Coronary artery (tissue), 2 donors: ENCODE results near the gene WDR43.

Experiments
- DNase-seq: peaks from one replicate; pipeline ENCODE4 v3.0.0-alpha.2; 2017; ENCODE audit warnings: low spot score
- H3K27ac ChIP-seq, 2 donors: fragments of 200-600 bp; sonication (generic); one replicate each; pipeline ENCODE4 v1.5.1; 2016 to 2019
- H3K4me3 ChIP-seq: fragments of 200-600 bp; sonication (generic); 2 replicates; pipeline ENCODE4 v1.5.1; 2016; ENCODE audit warnings: mild to moderate bottlenecking, moderate library complexity
- TF ChIP-seq, protein P1 (sequence below): fragments of 200-600 bp; sonication (generic); IDR thresholded peaks from one replicate; pipeline ENCODE4 v1.5.1; 2019; ENCODE audit warnings: antibody characterized with exemption

Gene WDR43

DNA sequence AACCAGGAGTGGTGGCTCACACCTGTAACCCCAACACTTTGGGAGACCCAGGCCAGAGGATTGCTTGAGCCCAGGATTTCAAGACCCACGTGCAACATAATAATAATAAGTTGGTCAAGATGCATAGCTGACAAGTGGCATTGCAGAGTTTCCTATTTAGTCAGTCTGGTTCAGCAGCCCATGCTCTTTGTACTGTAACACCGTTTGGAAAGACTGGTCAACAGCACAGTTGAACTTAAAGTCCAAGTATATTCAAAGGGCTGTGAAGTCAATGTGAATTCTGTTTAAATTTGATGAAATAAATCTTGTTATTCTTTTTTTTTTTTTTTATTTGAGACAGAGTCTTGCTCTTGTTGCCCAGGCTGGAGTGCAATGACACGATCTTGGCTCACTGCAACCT lies 22.8 kb upstream of the WDR43 start:
- TF ChIP-seq, protein P1, sequence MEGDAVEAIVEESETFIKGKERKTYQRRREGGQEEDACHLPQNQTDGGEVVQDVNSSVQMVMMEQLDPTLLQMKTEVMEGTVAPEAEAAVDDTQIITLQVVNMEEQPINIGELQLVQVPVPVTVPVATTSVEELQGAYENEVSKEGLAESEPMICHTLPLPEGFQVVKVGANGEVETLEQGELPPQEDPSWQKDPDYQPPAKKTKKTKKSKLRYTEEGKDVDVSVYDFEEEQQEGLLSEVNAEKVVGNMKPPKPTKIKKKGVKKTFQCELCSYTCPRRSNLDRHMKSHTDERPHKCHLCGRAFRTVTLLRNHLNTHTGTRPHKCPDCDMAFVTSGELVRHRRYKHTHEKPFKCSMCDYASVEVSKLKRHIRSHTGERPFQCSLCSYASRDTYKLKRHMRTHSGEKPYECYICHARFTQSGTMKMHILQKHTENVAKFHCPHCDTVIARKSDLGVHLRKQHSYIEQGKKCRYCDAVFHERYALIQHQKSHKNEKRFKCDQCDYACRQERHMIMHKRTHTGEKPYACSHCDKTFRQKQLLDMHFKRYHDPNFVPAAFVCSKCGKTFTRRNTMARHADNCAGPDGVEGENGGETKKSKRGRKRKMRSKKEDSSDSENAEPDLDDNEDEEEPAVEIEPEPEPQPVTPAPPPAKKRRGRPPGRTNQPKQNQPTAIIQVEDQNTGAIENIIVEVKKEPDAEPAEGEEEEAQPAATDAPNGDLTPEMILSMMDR = no peak
- Histone ChIP-seq H3K27ac (no peak overlapping the region), H3K4me3 (no peak overlapping the region)
- DNase-seq = no peak

DNA sequence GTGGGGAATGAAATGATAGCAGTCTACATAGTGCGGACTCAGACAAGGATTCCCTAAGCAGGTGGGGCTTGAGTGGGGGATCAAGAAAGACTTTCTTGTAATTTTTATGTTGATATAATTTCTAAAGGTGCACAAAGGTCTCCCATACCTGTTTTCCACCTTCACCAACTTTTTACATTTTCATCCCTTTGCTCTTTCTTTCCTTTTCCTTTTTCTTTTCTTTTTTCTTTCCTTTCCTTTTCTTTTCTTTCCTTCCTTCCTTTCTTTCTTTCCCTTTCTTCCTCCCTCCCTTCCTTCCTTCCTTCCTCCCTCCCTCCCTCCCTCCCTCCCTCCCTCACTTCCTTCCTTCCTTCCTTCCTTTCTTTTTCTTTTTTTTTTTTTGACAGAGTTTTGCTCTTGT lies 14.3 kb upstream of the WDR43 start:
- no peak for DNase-seq
- Histone ChIP-seq H3K27ac (no peak overlapping the region), H3K4me3 (no peak overlapping the region)
- TF ChIP-seq, protein P1 = no peak

DNA sequence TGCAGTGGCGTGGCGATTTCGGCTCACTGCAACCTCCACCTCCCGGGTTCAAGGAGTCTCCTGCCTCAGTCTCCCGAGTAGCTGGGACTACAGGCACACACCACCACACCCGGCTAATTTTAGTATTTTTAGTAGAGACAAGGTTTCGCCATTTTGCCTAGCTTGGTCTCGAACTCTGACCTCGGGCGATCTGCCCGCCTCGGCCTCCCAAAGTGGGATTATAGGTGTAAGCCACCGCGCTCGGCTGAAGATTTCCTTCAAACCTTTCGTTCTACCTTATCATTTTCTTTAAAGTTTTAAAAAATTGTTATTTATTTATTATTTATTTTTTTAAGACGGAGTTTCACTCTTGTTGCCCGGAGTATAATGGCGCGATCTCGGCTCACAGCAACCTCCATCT lies 979 bp upstream of the WDR43 start:
- TF ChIP-seq, protein P1 = no peak
- DNase-seq = no peak
- Histone ChIP-seq H3K4me3 (no peak overlapping the region), H3K27ac (no peak overlapping the region)

DNA sequence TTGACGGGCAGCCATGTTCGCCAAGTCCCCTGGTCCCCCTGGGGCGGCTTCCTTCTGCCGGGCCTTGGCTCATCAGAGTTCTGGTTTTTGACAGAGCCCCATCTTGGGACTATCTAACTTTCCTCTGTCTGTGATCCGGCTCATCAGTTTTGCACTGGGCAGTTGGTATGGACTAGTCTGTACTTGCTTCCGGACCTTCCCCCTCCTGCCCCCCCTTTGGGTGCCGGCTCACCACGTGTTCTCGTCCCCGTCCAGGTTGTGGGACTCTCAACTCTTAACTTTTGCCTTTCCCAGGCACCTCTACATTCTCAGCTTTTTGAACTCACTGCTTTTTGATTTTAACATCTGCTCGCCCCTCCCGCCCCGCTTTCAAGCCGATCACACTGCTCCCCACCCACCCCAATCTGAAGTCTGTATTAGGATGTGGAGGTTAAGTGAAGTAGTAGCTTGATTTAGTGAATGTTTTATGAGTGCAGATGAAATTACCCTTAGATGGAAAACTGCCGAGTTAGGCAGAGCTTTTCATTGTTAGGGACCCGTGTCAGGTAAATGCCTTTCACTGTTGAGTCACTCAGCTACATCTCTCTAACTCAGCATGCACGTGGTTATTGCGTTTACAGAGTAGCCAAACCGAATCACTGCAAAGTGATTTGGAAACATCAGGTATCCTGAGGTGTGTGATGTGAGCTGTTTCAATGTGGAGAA lies 874 bp downstream of the WDR43 start:
- TF ChIP-seq, protein P1 = no peak
- peak; percentile 79 for DNase-seq
- H3K4me3 ChIP-seq = peak overlapping the region; percentile 100
- H3K27ac ChIP-seq = peak overlapping the region; percentile 66 to 84

DNA sequence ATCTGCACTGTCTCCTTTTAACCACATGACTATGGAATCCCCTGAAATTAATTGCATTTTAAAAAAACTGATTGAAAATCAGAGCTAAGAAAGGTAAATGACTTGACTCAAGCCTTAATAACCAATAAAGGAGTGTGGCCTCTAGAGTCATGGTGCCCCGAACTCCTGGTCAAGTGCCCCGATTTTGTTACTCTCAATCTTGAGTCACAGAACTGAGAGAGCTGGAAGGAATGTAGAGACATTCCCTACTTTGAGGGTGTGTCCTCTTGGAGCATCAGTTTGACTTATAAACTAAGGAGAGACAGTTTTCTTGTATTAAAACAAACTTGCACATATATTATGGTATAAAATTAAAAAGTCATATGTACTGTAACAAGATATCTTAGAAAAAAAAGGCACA lies 2.4 kb downstream of the WDR43 start:
- H3K4me3 ChIP-seq = no peak overlapping the region
- TF ChIP-seq, protein P1 = no peak
- DNase-seq = no peak
- no peak overlapping the region for H3K27ac ChIP-seq

DNA sequence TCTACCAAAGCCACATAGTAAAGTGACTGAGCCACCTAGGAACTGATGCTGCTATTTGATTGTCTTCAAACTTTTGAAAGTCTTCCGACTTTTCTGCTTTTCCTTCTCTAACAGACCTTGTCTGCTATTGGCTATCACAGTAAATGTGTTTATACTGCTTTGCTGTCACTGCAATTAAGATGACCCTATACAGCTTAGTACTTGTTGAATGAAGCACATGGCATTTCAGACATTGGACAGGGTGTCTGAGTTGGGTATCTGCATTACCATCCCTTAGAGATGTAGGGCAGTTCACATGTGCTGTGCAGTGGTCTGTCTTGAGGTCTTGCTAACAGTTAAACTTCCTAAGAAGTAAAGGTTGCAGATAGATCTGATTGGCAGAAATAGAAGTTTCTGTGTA lies 3.6 kb downstream of the WDR43 start:
- DNase-seq = no peak

DNA sequence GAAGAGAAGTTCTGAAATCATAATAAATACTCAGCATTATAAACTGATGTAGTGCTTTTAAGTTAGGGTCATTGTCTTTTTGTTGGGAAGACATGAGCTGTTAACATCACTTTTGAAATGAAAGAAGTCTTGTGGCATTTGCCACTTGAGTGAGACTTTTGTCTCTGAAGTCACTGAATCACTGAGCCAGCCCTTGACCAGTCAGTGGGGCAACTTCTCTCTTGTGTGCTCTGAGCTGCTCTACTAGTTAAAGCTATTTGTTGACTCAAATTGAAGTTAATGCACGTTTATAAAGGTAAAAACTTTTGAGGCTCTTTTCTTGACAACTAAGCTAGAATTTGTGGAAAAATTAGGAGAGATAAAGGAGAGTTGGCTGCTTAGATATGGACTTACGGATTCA lies 6.7 kb downstream of the WDR43 start:
- Histone ChIP-seq H3K27ac (no peak overlapping the region), H3K4me3 (no peak overlapping the region)
- DNase-seq = no peak
- TF ChIP-seq, protein P1 = no peak

More for the DNA sequence above, 3.6 kb downstream of the WDR43 start:
- H3K4me3 ChIP-seq = no peak overlapping the region
- TF ChIP-seq, protein P1 = no peak
- H3K27ac ChIP-seq = no peak overlapping the region
